HG03442 (cell line): ENCODE measurements around the gene TSPO2.
"Not testable (repeated sequence)": the region's sequence is repeated elsewhere in the genome, so short reads cannot be mapped to it uniquely, and the experiment has no call there.

Experiments
- ATAC-seq: cut with Tn5 transposase; IDR thresholded peaks from one replicate; pipeline ENCODE4 v1.9.1; 2021; ENCODE audit warnings: mild to moderate bottlenecking, moderate library complexity; ENCODE audit not compliant: unreplicated experiment

Gene TSPO2

DNA sequence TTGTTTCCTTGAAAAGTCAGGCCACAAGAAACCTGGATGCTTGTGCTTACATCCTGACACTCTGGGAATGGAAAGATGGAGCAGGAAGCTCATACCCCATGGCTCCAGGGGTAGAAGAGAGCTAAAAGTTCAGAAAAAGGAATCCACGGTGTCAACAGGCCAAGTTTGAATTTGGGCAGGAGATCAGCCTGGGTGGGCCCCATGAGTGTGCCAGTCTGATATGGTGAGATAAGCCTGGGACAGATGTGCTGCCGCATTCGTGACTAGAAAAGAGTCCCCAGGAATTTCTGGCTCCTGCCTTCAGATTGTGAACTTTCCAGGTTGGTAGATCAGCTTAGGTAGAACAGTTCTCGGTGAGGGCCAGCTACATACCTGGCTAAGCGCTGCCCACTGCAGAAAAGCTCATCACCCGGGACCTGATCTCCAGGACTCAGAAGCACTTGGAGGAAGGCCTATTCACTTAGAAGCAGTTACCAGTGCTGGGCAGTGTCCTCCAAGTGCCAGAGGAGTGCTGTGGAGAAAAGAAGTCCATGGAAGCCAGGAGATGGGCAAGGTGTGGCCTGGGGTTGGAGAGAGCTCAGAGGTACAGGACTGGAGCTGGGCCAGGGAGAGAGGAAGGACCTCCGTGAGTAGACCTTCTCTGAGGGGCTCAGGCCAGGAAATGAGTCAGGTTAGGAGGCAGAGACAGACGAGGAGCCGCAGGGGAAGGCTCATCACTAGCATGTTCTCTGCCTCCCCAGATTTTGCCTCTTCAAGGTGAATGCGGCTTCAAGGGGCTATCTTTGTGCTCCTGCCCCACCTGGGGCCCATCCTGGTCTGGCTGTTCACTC, at the start of gene TSPO2:
TSS of gene TSPO2 (plus strand) at position 242 of the 830 bp plus-strand sequence. CDS start at position 761, 519 bp downstream.
- no peak for ATAC-seq

DNA sequence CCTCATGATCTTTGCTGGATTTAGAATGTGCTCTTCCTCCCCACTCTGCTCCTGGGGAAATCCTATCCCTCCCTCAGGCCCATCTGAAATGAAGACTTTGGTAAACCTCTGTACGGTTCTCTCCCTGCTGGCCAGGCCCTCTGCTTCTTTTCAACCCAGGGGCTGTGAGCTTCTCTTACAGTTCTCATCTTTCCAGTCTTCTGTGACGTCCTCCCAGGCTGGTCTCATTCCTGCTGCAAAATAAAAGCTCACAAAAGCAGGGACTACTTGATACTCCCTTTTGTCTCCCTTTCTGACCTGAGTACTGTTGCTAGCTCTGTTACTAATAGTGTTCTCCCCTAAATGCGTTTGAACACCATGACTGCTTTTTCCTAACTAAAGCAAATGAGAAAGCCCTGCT, 49.5 kb upstream of the TSPO2 start:
- ATAC-seq: no peak

GRCh38 chr6:40996591-40997233, 45.6 kb upstream of the TSPO2 start:
- ATAC-seq: no peak

- ATAC-seq: no peak
These were observed 44.9 kb upstream of the TSPO2 start for GRCh38 chr6:40997234-40997957.

- no peak for ATAC-seq
These were observed 43.6 kb upstream of the TSPO2 start for GRCh38 chr6:40998661-40999060.

DNA sequence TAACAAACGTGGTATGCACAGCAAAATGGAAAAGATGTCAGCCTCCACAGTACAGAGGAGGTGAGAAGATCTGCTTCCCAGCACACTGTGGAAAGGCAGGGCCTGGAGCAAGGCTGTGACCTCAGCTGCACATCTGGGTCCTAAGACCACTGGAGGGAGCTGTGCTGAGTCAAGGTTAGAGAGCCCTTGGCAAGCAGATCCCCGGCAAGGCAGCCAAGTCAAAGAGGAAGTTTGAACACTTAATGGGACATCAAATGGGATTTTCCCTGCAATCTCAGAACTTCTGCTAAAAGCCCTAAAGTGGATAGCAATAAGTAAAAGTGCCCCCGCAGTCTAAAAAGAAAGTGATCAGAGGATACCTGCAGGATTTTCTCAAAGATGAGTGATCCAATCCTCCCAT, 42.7 kb upstream of the TSPO2 start:
- no peak for ATAC-seq

- ATAC-seq: no peak
These were observed 42.0 kb upstream of the TSPO2 start for GRCh38 chr6:41000248-41000647.

GRCh38 chr6:41002168-41002567, 40.1 kb upstream of the TSPO2 start:
- ATAC-seq: no peak

DNA sequence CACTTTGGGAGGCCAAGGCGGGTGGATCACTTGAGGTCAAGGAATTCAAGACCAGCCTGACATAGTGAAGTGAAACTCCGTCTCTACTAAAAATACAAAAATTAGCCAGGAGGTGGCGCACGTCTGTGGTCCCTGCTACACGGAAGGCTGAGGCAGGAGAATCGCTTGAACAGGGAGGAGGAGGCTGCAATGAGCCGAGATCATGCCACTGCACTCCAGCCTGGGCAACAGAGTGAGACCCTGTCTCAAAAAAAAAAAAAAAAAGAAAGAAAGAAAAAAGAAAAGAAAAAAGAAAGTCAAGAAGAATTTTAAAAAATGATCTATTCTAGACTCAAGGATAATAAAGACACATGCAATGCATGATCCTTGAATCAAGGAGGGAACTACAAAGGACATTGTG, 36.0 kb upstream of the TSPO2 start:
- not testable (repeated sequence) for ATAC-seq

GRCh38 chr6:41006980-41007379, 35.3 kb upstream of the TSPO2 start:
- ATAC-seq: not testable (repeated sequence)

DNA sequence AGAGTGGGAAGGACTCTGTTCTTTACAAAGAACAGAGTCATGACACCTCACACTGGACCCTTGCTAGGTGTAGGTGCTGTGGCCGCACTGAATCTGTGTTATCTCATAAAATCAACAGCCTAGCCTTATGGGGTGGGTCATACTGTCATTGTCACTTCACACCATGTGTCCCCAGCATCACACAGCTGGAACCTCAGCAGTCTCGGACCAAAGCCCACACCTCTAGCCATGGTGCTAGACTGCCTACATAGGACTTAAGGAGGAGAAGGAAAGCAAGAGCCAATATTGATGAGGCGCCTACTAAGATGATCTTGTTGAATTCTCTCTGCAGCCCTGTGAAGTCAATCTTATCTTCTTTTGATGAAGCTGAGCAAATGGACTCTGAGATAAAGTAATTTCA, 34.3 kb upstream of the TSPO2 start:
- ATAC-seq: no peak

- ATAC-seq: no peak
These were observed 32.6 kb upstream of the TSPO2 start for GRCh38 chr6:41009669-41010068.

DNA sequence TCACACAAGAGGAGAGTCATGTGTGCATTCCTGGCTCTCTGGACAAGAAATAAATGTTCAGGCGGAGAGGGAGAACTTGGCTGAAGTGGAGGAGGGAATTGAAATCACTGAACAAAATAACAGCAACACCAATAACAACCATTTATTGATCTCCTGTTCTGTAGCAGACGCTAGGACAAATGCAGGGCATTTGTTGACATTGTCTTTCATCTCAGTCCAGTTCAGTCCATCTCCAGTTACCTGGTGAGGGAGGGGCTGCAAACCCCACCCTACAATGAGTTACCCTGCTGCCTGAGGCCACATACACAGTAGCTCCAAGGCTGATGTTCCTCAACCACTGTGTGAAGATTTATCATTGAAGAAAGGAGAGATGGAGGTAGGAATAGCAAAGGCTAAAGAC, 30.6 kb upstream of the TSPO2 start:
- ATAC-seq: no peak

DNA sequence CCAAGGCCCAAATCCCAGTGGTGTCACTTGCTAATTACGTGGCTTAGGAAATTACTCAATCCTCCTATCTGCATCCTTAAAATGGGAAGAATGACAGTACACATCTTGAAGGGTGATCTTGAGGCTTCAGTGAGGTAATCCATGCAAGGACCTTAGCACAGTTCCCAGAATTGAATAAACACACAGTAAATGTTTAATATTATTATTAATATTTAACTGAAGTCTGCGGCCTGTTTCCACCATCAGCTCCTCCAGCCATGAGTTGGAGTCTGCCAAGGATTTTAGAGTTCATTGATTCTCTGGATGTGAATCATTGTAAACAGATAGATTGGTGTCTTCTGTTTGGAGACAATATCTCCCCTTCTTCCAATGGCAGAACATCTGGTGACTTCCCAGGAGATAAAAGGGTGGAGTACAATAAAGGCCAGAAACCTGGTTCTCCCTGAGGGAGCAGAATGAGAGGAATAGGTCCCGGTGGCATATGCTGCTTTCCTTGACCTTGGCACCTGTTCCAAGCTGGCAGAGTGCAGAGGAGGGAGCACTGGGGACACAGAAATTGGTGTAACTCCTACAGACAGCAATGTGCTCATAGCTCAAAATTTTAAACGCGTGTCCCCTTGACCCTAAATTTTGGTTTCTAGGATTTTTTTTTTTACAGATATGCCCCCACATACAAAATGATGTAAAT, 28.7 kb upstream of the TSPO2 start:
- no peak for ATAC-seq

GRCh38 chr6:41014780-41015179, 27.5 kb upstream of the TSPO2 start:
- ATAC-seq: no peak

DNA sequence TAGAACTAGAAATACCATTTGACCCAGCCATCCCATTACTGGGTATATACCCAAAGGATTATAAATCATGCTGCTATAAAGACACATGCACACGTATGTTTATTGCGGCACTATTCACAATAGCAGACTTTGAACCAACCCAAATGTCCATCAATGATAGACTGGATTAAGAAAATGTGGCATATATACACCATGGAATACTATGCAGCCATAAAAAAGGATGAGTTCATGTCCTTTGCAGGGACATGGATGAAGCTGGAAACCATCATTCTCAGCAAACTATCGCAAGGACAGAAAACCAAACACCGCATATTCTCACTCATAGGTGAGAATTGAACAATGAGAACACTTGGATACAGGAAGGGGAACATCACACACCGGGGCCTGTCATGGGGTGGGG, 26.4 kb upstream of the TSPO2 start:
- ATAC-seq: not testable (repeated sequence)

GRCh38 chr6:41017663-41018062, 24.6 kb upstream of the TSPO2 start:
- ATAC-seq: no peak

- no peak for ATAC-seq
These were observed 20.4 kb upstream of the TSPO2 start for GRCh38 chr6:41021832-41022231.

GRCh38 chr6:41022294-41022693, 20.0 kb upstream of the TSPO2 start:
- no peak for ATAC-seq

- ATAC-seq: no peak
These were observed 19.2 kb upstream of the TSPO2 start for GRCh38 chr6:41023114-41023513.

- ATAC-seq: no peak
These were observed 16.2 kb upstream of the TSPO2 start for GRCh38 chr6:41025966-41026530.
